HepG2 (cell line): ENCODE results near the gene MTUS2. TPM values are rescaled to one million over a fixed set of nuclear protein-coding genes. Genes with fewer than 3 reads are reported as not detected.

Experiments
- AHDC1 ChIP-seq: sonication (generic); formaldehyde crosslinking; IDR thresholded peaks from 2 replicates; pipeline ENCODE4 v1.5.1; 2020; ENCODE audit warnings: mild to moderate bottlenecking, missing genetic modification reagents, borderline replicate concordance
- AHR ChIP-seq: IDR thresholded peaks from 2 replicates; pipeline ENCODE4 v1.6.1; 2018; ENCODE audit warnings: missing genetic modification reagents, missing compliant biosample characterization
- ELF1 ChIP-seq: sonication (generic); formaldehyde crosslinking; IDR thresholded peaks from 2 replicates; pipeline ENCODE4 v1.4.0; 2020; ENCODE audit warnings: missing genetic modification reagents
- RAD51 ChIP-seq: fragments of 450-650 bp; IDR thresholded peaks from 2 replicates; pipeline ENCODE4 v1.6.1; 2016; ENCODE audit warnings: borderline replicate concordance
- SRF ChIP-seq: IDR thresholded peaks from 2 replicates; pipeline ENCODE4 v1.6.1; 2011; ENCODE audit warnings: mild to moderate bottlenecking, low read depth, low read length, moderate library complexity
- TP53 ChIP-seq: sonication (generic); formaldehyde crosslinking; conservative IDR thresholded peaks from 2 replicates; pipeline ENCODE4 v1.4.0; 2020; ENCODE audit warnings: missing genetic modification reagents
- ZHX2 ChIP-seq, 2 experiments: sonication (generic) in 1 of 2; formaldehyde crosslinking in 1 of 2; IDR thresholded peaks; 2 replicates each; pipeline versions ENCODE4 v1.6.1 to v1.9.0; 2014 to 2022; ENCODE audit warnings: antibody characterized with exemption in 1 of 2, borderline replicate concordance in 1 of 2, inconsistent platforms in 1 of 2, low read depth in 1 of 2, missing genetic modification reagents in 1 of 2
- ZXDC ChIP-seq: sonication (generic); formaldehyde crosslinking; IDR thresholded peaks from 2 replicates; pipeline ENCODE4 v1.5.0; 2020; ENCODE audit warnings: mild to moderate bottlenecking, missing genetic modification reagents
- polyA plus RNA-seq, 8 experiments: library from polyadenylated mRNA; depleted of rRNA in 3 of 8; stranded (reverse) in 7 of 8; unstranded in 1 of 8; fragments of >200 nt; fragmentation: Illumina TruSeq in 4 of 8; extraction: Trizol in 4 of 8; gene quantifications; 2 replicates each; pipeline versions ENCODE4 v1.2.1 to v1.2.3, GENCODE V29; 2011 to 2016; ENCODE audit warnings: low read depth in 4 of 8, missing spikeins in 1 of 8, mixed read lengths in 1 of 8; ENCODE audit not compliant: insufficient read depth in 1 of 8
- total RNA-seq, 5 experiments: library from RNA; depleted of rRNA; stranded (reverse); fragments of >200 nt; fragmentation: Illumina TruSeq; extraction: Trizol; gene quantifications; 2 replicates each; pipeline ENCODE4 v1.2.3, GENCODE V29; 2016; ENCODE audit warnings: low read depth in 1 of 5

The MTUS2 gene
- total and polyA plus RNA-seq, 2 of the 13 experiments (the other 11 are each of a cell fraction or from before 2014, with no cell fraction given): not detected

- TF ChIP-seq ZHX2 (IDR thresholded peaks at IDR 0.05; ENCODE audit: low read depth) (no peak), ZHX2 (CRISPR knock-in tag; IDR thresholded peaks at IDR 0.05; ENCODE audit: borderline replicate concordance) (no peak), ELF1 (CRISPR knock-in tag) (no peak), TP53 (CRISPR knock-in tag) (no peak), AHR (no peak), AHDC1 (CRISPR knock-in tag) (no peak), RAD51 (no peak), SRF (no peak), ZXDC (CRISPR knock-in tag) (no peak)
- TF ChIP-seq, all 625 proteins: peak for 0
These were observed 291.3 kb downstream of the MTUS2 start (continued) for GRCh38 chr13:29111446-29111845.
